Pancreas (tissue), 10 donors: Measurements from ENCODE around the gene ARHGAP8. TPM values are rescaled to one million over a fixed set of nuclear protein-coding genes. Genes with fewer than 3 reads are reported as not detected.

Experiments
- ATAC-seq, 4 donors: fragments of 200-7000 bp; cut with Tn5 transposase; one replicate each; pipeline versions ENCODE4 v1.8.0 to v1.9.1; 2020; ENCODE audit warnings: mild to moderate bottlenecking in 4 of 4, moderate library complexity in 4 of 4
- DNase-seq, 6 donors: peaks; one replicate each; pipeline ENCODE4 v3.0.0-alpha.2; 2020
- FAIRE-seq: peaks from 2 replicates; lab custom pipeline; 2012; peaks lifted over from hg19 to GRCh38; lab: Jason Lieb, UNC
- H3K27ac ChIP-seq, 4 donors: fragments of 200-600 bp; sonication (generic); 1 replicate in 3 of 4; 2 replicates in 1 of 4; pipeline versions ENCODE4 v1.5.0 to v1.8.0; 2020
- H3K27me3 ChIP-seq, 4 donors: fragments of 200-600 bp; one replicate each; pipeline ENCODE4 v1.8.0; 2021
- H3K36me3 ChIP-seq, 3 donors: fragments of 200-600 bp; sonication (generic) in 1 of 3; one replicate each; pipeline versions ENCODE4 v1.5.0 to v1.8.0; 2020 to 2021
- H3K4me1 ChIP-seq, 3 donors: fragments of 200-600 bp; one replicate each; pipeline ENCODE4 v1.8.0; 2021
- H3K4me3 ChIP-seq, 4 donors: fragments of 200-600 bp; sonication (generic) in 2 of 4; one replicate each; pipeline versions ENCODE4 v1.5.0 to v1.8.0; 2020 to 2021
- H3K9me3 ChIP-seq, 4 donors: fragments of 200-600 bp; one replicate each; pipeline ENCODE4 v1.8.0; 2021
- CTCF ChIP-seq, 4 donors: fragments of 200-600 bp; sonication (generic) in 3 of 4; IDR thresholded peaks; one replicate each; pipeline versions ENCODE4 v1.5.0 to v1.8.0; 2021; ENCODE audit warnings: antibody characterized with exemption in 4 of 4
- WGBS, 2 donors: extraction: QIAGEN DNeasy Blood & Tissue Kit; methylation state at CpG; one replicate each; pipeline ENCODE4 v1.1.7; 2013; 5-methylcytosine and 5-hydroxymethylcytosine counted together
- intact Hi-C, 3 donors: fragments of 100-400 bp; cut with DNase I; formaldehyde crosslinking; loops; one replicate each; pipeline versions ENCODE4 v1.11.1 to v1.14.2; 2022
- polyA plus RNA-seq, 2 donors: library from polyadenylated mRNA; stranded (reverse); fragments of 200-250 nt; gene quantifications; one replicate each; pipeline ENCODE4 v1.2.3, GENCODE V29; 2013
- total RNA-seq, 6 donors: library from RNA; stranded (reverse); fragmentation: NEBNext Ultra II Directional in 4 of 6; extraction: Animal tissue kit (Norgen Biotek cat#: 25700) in 4 of 6; gene quantifications; one replicate each; pipeline versions ENCODE4 v1.2.1 to v1.2.4, GENCODE V29; 2021 to 2023
- donor health status: healthy with polysubstance abuse.
- donor health status: DM: no; HTN: no; CAD: no; lungs with moderate emphysema.
- donor health status: DM: no; HTN: no; CAD: no.
- donor health status: control.
- donor health status: control.
- donor health status: Bipolar disorder and iron deficiency.
- donor health status: DM: yes; HTN: yes; CAD: no.
- donor health status: DM: no; HTN: no; CAD: no.
- donor health status: DM: no; HTN: no; CAD: no.
- donor health status: DM: yes; HTN: yes; CAD: no.

Gene ARHGAP8
- total and polyA plus RNA-seq, 8 donors: 8.6 to 59.2 (median 15.1) TPM

GRCh38 chr22:44892803-44893730 lies 140.7 kb downstream of the ARHGAP8 start:
- no peaks in the 10 kb centered on the region for H3K9me3 ChIP-seq
- intact Hi-C loops: no loop called here
- FAIRE-seq (no peak), ATAC-seq (no peak), DNase-seq (no peak)
- H3K4me3 ChIP-seq: no peak overlapping the region
- H3K4me1 ChIP-seq: no peaks in the 10 kb centered on the region
- 60 to 69% methylated on average over 20 of the region's 20 CpGs for WGBS, 2 donors
- TF ChIP-seq CTCF (IDR thresholded peaks at IDR 0.05): no peak
- no peak overlapping the region for H3K27ac ChIP-seq
- H3K27me3 ChIP-seq: no peaks in the 10 kb centered on the region
- H3K36me3 ChIP-seq: no peaks in the 10 kb centered on the region

GRCh38 chr22:44893731-44894080 lies 141.3 kb downstream of the ARHGAP8 start:
- DNase-seq: no peak
- Histone ChIP-seq H3K9me3 (no peaks in the 10 kb centered on the region), H3K27me3 (no peaks in the 10 kb centered on the region), H3K36me3 (no peaks in the 10 kb centered on the region), H3K4me3 (no peak overlapping the region), H3K4me1 (no peaks in the 10 kb centered on the region), H3K27ac (no peak overlapping the region)
- ATAC-seq: no peak
- 35 to 59% methylated on average over 7 of the region's 7 CpGs for WGBS, 2 donors
- no peak for FAIRE-seq
- TF ChIP-seq CTCF (IDR thresholded peaks at IDR 0.05): no peak
- intact Hi-C loops: no loop called here

GRCh38 chr22:44894321-44894720 lies 141.9 kb downstream of the ARHGAP8 start:
- 63 to 77% methylated on average over 12 of the region's 12 CpGs for WGBS, 2 donors
- no peak for ATAC-seq
- Histone ChIP-seq H3K9me3 (no peaks in the 10 kb centered on the region), H3K27ac (no peak overlapping the region), H3K27me3 (no peaks in the 10 kb centered on the region), H3K4me1 (no peaks in the 10 kb centered on the region), H3K36me3 (no peaks in the 10 kb centered on the region), H3K4me3 (no peak overlapping the region)
- DNase-seq: no peak
- no peak for FAIRE-seq
- intact Hi-C loops: no loop called here
- TF ChIP-seq CTCF (IDR thresholded peaks at IDR 0.05): no peak

GRCh38 chr22:44894782-44895181 lies 142.4 kb downstream of the ARHGAP8 start:
- DNase-seq: no peak
- Histone ChIP-seq H3K27ac (no peak overlapping the region), H3K36me3 (no peaks in the 10 kb centered on the region), H3K27me3 (no peaks in the 10 kb centered on the region), H3K9me3 (no peaks in the 10 kb centered on the region), H3K4me3 (no peak overlapping the region), H3K4me1 (no peaks in the 10 kb centered on the region)
- no peak for ATAC-seq
- TF ChIP-seq CTCF (IDR thresholded peaks at IDR 0.05): no peak
- intact Hi-C loops: no loop called here
- WGBS, 2 donors: 68 to 74% methylated on average over 13 to 14 of the region's 14 CpGs
- no peak for FAIRE-seq
